ENCODE results near the gene RBM10. TPM values are rescaled to one million over a fixed set of nuclear protein-coding genes. Genes with fewer than 3 reads are reported as not detected.

The RBM10 gene
- total and polyA plus RNA-seq, 2 donors (not counting 1 experiment from before 2014, with no cell fraction given) = 48.7 to 51.6 TPM

- no peak overlapping the region for H2AFZ ChIP-seq (ENCODE audit: insufficient read depth, low read depth, low read length, poor library complexity, severe bottlenecking)
- Mint-ChIP-seq H3K9me3 (ENCODE audit: insufficient read depth) (no peaks in the 10 kb centered on the region), H3K27me3 (no peaks in the 10 kb centered on the region), H3K4me1 (peaks cover 5% of the 10 kb centered on the region), H3K27ac (no peak overlapping the region), H3K4me3 (no peak overlapping the region)
- H3K79me2 ChIP-seq (ENCODE audit: control insufficient read depth, insufficient read depth, low read length) = no peaks in the 10 kb centered on the region
- WGBS (ENCODE audit: insufficient coverage) = 83% methylated on average over 1 of the region's 6 CpGs
- DNase-seq = no peak
- H3K27me3 ChIP-seq (replicated peaks in 1 of 4; ENCODE audit: control extremely low read depth in 1 of 4, control insufficient read depth in 3 of 4, insufficient read depth in 4 of 4, low read length in 3 of 4) = no peaks in the 10 kb centered on the region
- no peak for ATAC-seq (ENCODE audit: low read depth)
- H3K4me1 ChIP-seq (ENCODE audit: control insufficient read depth in 2 of 2, insufficient read depth in 2 of 2, low read length in 2 of 2) = peaks cover under 1% of the 10 kb centered on the region in 2 donors
- no peak overlapping the region for H3K4me3 ChIP-seq (ENCODE audit: control extremely low read depth in 1 of 5, extremely low read depth in 1 of 5, insufficient read depth in 1 of 5, low read depth in 2 of 5, low read length in 4 of 5)
- H3K9ac ChIP-seq (ENCODE audit: low read length) = no peak overlapping the region
- CTCF ChIA-PET = no interaction called here
- no peak overlapping the region for H3K4me2 ChIP-seq (replicated peaks; ENCODE audit: low read depth, low read length, poor library complexity, severe bottlenecking)
- TF ChIP-seq EZH2 (IDR thresholded peaks at IDR 0.05; ENCODE audit: borderline replicate concordance, insufficient read depth, low read depth, low read length, poor library complexity, severe bottlenecking) = no peak
- no peak for TF ChIP-seq CTCF (IDR thresholded peaks at IDR 0.05)
- no peaks in the 10 kb centered on the region for H3K9me3 ChIP-seq (ENCODE audit: control extremely low read depth in 1 of 3, control insufficient read depth in 2 of 3, insufficient read depth in 1 of 3, low read length in 2 of 3)
- POLR2A ChIA-PET = interaction anchor here (0.5 kb wide), 1 partner anchor 586 kb away, joined by 3 read pairs; no protein-coding TSS in a partner anchor
- intact Hi-C loops (cut with micrococcal nuclease) = no loop called here
- no peak overlapping the region for H3K27ac ChIP-seq (ENCODE audit: low read length in 2 of 2)
- H3K36me3 ChIP-seq (replicated peaks in 1 of 2; ENCODE audit: control extremely low read depth in 1 of 2, control insufficient read depth in 1 of 2, extremely low read depth in 1 of 2, insufficient read depth in 2 of 2, low read length in 1 of 2) = peaks cover 0 to 6% of the 10 kb centered on the region in 2 experiments
- no peaks in the 10 kb centered on the region for H4K20me1 ChIP-seq (ENCODE audit: control insufficient read depth, insufficient read depth, low read length, poor library complexity, severe bottlenecking)
These were observed 6.8 kb upstream of the RBM10 start for GRCh38 chrX:47138171-47138570.

- H3K4me1 ChIP-seq (ENCODE audit: control insufficient read depth in 2 of 2, insufficient read depth in 2 of 2, low read length in 2 of 2) = peaks cover 20 to 32% of the 10 kb centered on the region in 2 donors
- POLR2A ChIA-PET = interaction anchor here (0.6 to 3.2 kb wide), 7 partner anchors 15 to 1430 kb away, joined by 3 to 21 read pairs (median 6); partner anchors contain the start of genes CDK16, RBM3, RP2 and USP11
- Mint-ChIP-seq H3K9me3 (ENCODE audit: insufficient read depth) (no peaks in the 10 kb centered on the region), H3K27me3 (no peaks in the 10 kb centered on the region), H3K4me1 (peaks cover 35% of the 10 kb centered on the region), H3K27ac (peak overlapping the region; percentile 99), H3K4me3 (peak overlapping the region; percentile 97)
- H3K27ac ChIP-seq (ENCODE audit: low read length in 2 of 2) = peak overlapping the region; percentile 94 to 95
- no peak for TF ChIP-seq CTCF (IDR thresholded peaks at IDR 0.05)
- no peak for TF ChIP-seq EZH2 (IDR thresholded peaks at IDR 0.05; ENCODE audit: borderline replicate concordance, insufficient read depth, low read depth, low read length, poor library complexity, severe bottlenecking)
- CTCF ChIA-PET = interaction anchor here (0.6 to 1.5 kb wide), 6 partner anchors 13 to 306 kb away, joined by 3 to 8 read pairs (median 4); no protein-coding TSS in a partner anchor
- H4K20me1 ChIP-seq (ENCODE audit: control insufficient read depth, insufficient read depth, low read length, poor library complexity, severe bottlenecking) = peaks cover 12% of the 10 kb centered on the region
- peaks cover 0 to 6% of the 10 kb centered on the region in 2 experiments for H3K36me3 ChIP-seq (replicated peaks in 1 of 2; ENCODE audit: control extremely low read depth in 1 of 2, control insufficient read depth in 1 of 2, extremely low read depth in 1 of 2, insufficient read depth in 2 of 2, low read length in 1 of 2)
- H2AFZ ChIP-seq (ENCODE audit: insufficient read depth, low read depth, low read length, poor library complexity, severe bottlenecking) = peak overlapping the region; percentile 77
- intact Hi-C loops (cut with micrococcal nuclease) = loop anchor here (1.0 to 2.0 kb wide), 2 partner anchors 15 to 697 kb away; no protein-coding TSS in a partner anchor
- H3K79me2 ChIP-seq (ENCODE audit: control insufficient read depth, insufficient read depth, low read length) = peaks cover 36% of the 10 kb centered on the region
- peak overlapping the region; percentile 77 for H3K4me2 ChIP-seq (replicated peaks; ENCODE audit: low read depth, low read length, poor library complexity, severe bottlenecking)
- no peaks in the 10 kb centered on the region for H3K27me3 ChIP-seq (replicated peaks in 1 of 4; ENCODE audit: control extremely low read depth in 1 of 4, control insufficient read depth in 3 of 4, insufficient read depth in 4 of 4, low read length in 3 of 4)
- peak; percentile 6 for ATAC-seq (ENCODE audit: low read depth)
- H3K9ac ChIP-seq (ENCODE audit: low read length) = peak overlapping the region; percentile 79
- peak overlapping the region; percentile 71 to 83 (median 72) for H3K4me3 ChIP-seq (ENCODE audit: control extremely low read depth in 1 of 5, extremely low read depth in 1 of 5, insufficient read depth in 1 of 5, low read depth in 2 of 5, low read length in 4 of 5)
- no peaks in the 10 kb centered on the region for H3K9me3 ChIP-seq (ENCODE audit: control extremely low read depth in 1 of 3, control insufficient read depth in 2 of 3, insufficient read depth in 1 of 3, low read length in 2 of 3)
- no peak for DNase-seq
- 4% methylated on average over 25 of the region's 46 CpGs for WGBS (ENCODE audit: insufficient coverage)
These were observed 961 bp upstream of the RBM10 start for GRCh38 chrX:47143894-47144625.
